K562 (cell line): ENCODE data around the gene DEF6. TPM values are rescaled to one million over a fixed set of nuclear protein-coding genes. Genes with fewer than 3 reads are reported as not detected.

Experiments
- EHMT2 ChIP-seq: fragments of 450-650 bp; IDR thresholded peaks from 2 replicates; pipeline ENCODE4 v1.6.1; 2018; ENCODE audit warnings: antibody characterized with exemption
- HCFC1 ChIP-seq: IDR thresholded peaks from 2 replicates; pipeline ENCODE4 v1.6.1; 2012; ENCODE audit warnings: low read depth, low read length, improper control_type of control experiment
- RAD21 ChIP-seq, 2 experiments: fragments of 250-450 bp in 1 of 2; fragments of 450-650 bp in 1 of 2; sonication (Bioruptor Pico) in 1 of 2; formaldehyde crosslinking in 1 of 2; IDR thresholded peaks in 1 of 2; conservative IDR thresholded peaks in 1 of 2; 2 replicates each; pipeline versions ENCODE4 v1.4.0 to v1.8.0; 2020 to 2022; ENCODE audit warnings: mild to moderate bottlenecking in 2 of 2, moderate library complexity in 1 of 2
- polyA plus RNA-seq, 8 experiments: library from polyadenylated mRNA; depleted of rRNA in 4 of 8; stranded (reverse) in 5 of 8; unstranded in 3 of 8; fragments of >200 nt; fragmentation: Nextera tagmentation in 2 of 8; fragmentation: Illumina TruSeq in 1 of 8; extraction: Ambion mirVana in 2 of 8; extraction: Trizol in 1 of 8; gene quantifications; 2 replicates each; pipeline versions ENCODE4 v1.2.1 to v1.2.3, GENCODE V29; 2011 to 2014; ENCODE audit warnings: inconsistent platforms in 1 of 8, missing spikeins in 1 of 8
- total RNA-seq, 7 experiments: library from RNA; depleted of rRNA in 6 of 7; stranded (reverse); fragments of >200 nt in 6 of 7; fragmentation: Illumina TruSeq in 2 of 7; extraction: Trizol in 2 of 7; gene quantifications; 2 replicates each; pipeline versions ENCODE4 v1.2.1 to v1.2.3, GENCODE V29; 2011 to 2021; ENCODE audit warnings: low replicate concordance in 1 of 7
- TF ChIP-seq, protein P1 (sequence below), 3 experiments: IDR thresholded peaks in 2 of 3; conservative IDR thresholded peaks in 1 of 3; 2 replicates each; pipeline ENCODE4 v1.5.1; 2011 to 2012; ENCODE audit warnings: low read length in 3 of 3, mild to moderate bottlenecking in 3 of 3, control low read depth in 2 of 3, improper control_type of control experiment in 1 of 3, inconsistent platforms in 1 of 3, low read depth in 1 of 3, mixed read lengths in 1 of 3, moderate library complexity in 1 of 3; ENCODE audit not compliant: insufficient read depth in 2 of 3
- TF ChIP-seq, protein P2 (sequence below): conservative IDR thresholded peaks from 2 replicates; pipeline ENCODE4 v1.6.1; 2011; ENCODE audit warnings: low read depth, mild to moderate bottlenecking, low read length; ENCODE audit not compliant: control insufficient read depth

Gene DEF6
- total and polyA plus RNA-seq, 9 of the 15 experiments (the other 6 are each of a cell fraction or from before 2014, with no cell fraction given): 1.3 to 44.6 (median 22.7) TPM

DNA sequence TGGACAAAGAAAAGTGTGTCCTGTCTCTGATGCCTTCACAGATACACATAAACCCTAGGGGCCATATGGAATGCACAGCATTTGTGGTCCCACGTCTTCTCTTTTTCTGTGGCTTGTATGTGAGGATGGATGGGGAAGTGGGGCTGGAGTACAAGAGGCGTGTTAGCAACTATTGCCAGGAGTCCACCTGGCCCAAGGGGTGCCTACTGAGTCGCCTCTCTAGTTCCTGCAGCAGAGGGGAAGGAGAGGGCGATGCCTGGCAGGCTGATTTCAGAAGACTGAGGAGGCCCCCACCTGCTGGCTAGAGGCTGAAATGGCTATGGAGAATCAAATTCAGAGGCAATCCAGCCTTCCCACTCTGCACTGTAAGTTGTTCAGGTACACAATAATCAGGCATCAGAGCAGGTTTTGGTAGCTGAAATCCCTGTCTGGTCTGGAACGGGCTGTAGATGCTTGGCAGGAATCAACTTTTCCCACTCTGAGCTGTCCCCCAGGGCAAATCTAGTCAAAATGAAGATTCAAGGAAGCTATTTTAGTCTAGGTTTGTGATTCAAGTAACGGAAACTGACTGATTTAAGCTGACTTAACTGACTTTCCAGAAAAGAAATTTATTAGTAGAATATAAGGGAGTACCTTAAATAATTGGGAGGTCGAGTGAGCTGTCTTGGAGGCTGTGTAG, 29.9 kb downstream of the DEF6 start (continued):
- TF ChIP-seq, protein P1, sequence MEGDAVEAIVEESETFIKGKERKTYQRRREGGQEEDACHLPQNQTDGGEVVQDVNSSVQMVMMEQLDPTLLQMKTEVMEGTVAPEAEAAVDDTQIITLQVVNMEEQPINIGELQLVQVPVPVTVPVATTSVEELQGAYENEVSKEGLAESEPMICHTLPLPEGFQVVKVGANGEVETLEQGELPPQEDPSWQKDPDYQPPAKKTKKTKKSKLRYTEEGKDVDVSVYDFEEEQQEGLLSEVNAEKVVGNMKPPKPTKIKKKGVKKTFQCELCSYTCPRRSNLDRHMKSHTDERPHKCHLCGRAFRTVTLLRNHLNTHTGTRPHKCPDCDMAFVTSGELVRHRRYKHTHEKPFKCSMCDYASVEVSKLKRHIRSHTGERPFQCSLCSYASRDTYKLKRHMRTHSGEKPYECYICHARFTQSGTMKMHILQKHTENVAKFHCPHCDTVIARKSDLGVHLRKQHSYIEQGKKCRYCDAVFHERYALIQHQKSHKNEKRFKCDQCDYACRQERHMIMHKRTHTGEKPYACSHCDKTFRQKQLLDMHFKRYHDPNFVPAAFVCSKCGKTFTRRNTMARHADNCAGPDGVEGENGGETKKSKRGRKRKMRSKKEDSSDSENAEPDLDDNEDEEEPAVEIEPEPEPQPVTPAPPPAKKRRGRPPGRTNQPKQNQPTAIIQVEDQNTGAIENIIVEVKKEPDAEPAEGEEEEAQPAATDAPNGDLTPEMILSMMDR (IDR thresholded peaks at IDR 0.05 in 2 of 3, conservative IDR thresholded peaks at IDR 0.05 in 1 of 3; ENCODE audit: insufficient read depth in 2 of 3, low read depth in 1 of 3, low read length in 3 of 3): peak; percentile 76 to 84 (median 78)
- TF ChIP-seq RAD21 (CRISPR knock-in tag; conservative IDR thresholded peaks at IDR 0.05 in 1 of 2, IDR thresholded peaks at IDR 0.05 in 1 of 2) (peak; percentile 60 to 79), EHMT2 (no peak), HCFC1 (0 out of 2 replicates have a peak, but pooled peaks have one; percentile 12)
- TF ChIP-seq, protein P2, sequence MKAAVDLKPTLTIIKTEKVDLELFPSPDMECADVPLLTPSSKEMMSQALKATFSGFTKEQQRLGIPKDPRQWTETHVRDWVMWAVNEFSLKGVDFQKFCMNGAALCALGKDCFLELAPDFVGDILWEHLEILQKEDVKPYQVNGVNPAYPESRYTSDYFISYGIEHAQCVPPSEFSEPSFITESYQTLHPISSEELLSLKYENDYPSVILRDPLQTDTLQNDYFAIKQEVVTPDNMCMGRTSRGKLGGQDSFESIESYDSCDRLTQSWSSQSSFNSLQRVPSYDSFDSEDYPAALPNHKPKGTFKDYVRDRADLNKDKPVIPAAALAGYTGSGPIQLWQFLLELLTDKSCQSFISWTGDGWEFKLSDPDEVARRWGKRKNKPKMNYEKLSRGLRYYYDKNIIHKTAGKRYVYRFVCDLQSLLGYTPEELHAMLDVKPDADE: no peak
